ENCODE measurements around the gene SEC62. TPM values are rescaled to one million over a fixed set of nuclear protein-coding genes. Genes with fewer than 3 reads are reported as not detected.

The SEC62 gene
- total RNA-seq, 1 experiment from 2014 or later = 51.2 TPM

GRCh38 chr3:169952045-169952444, 14.6 kb upstream of the SEC62 start:
- Mint-ChIP-seq H3K4me1 (no peaks in the 10 kb centered on the region), H3K9me3 (no peaks in the 10 kb centered on the region), H3K36me3 (no peaks in the 10 kb centered on the region), H3K27me3 (ENCODE audit: low read depth) (no peaks in the 10 kb centered on the region), H3K27ac (no peak overlapping the region), H3K4me3 (no peak overlapping the region)
- ATAC-seq (no peak), DNase-seq (ENCODE audit: low spot score) (no peak)
- TF ChIP-seq ZBTB43 (CRISPR knock-in tag; IDR thresholded peaks at IDR 0.05) = no peak
- TF ChIP-seq, protein P1, sequence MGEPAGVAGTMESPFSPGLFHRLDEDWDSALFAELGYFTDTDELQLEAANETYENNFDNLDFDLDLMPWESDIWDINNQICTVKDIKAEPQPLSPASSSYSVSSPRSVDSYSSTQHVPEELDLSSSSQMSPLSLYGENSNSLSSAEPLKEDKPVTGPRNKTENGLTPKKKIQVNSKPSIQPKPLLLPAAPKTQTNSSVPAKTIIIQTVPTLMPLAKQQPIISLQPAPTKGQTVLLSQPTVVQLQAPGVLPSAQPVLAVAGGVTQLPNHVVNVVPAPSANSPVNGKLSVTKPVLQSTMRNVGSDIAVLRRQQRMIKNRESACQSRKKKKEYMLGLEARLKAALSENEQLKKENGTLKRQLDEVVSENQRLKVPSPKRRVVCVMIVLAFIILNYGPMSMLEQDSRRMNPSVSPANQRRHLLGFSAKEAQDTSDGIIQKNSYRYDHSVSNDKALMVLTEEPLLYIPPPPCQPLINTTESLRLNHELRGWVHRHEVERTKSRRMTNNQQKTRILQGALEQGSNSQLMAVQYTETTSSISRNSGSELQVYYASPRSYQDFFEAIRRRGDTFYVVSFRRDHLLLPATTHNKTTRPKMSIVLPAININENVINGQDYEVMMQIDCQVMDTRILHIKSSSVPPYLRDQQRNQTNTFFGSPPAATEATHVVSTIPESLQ (CRISPR knock-in tag; IDR thresholded peaks at IDR 0.05) = no peak
- TF ChIP-seq, protein P2, sequence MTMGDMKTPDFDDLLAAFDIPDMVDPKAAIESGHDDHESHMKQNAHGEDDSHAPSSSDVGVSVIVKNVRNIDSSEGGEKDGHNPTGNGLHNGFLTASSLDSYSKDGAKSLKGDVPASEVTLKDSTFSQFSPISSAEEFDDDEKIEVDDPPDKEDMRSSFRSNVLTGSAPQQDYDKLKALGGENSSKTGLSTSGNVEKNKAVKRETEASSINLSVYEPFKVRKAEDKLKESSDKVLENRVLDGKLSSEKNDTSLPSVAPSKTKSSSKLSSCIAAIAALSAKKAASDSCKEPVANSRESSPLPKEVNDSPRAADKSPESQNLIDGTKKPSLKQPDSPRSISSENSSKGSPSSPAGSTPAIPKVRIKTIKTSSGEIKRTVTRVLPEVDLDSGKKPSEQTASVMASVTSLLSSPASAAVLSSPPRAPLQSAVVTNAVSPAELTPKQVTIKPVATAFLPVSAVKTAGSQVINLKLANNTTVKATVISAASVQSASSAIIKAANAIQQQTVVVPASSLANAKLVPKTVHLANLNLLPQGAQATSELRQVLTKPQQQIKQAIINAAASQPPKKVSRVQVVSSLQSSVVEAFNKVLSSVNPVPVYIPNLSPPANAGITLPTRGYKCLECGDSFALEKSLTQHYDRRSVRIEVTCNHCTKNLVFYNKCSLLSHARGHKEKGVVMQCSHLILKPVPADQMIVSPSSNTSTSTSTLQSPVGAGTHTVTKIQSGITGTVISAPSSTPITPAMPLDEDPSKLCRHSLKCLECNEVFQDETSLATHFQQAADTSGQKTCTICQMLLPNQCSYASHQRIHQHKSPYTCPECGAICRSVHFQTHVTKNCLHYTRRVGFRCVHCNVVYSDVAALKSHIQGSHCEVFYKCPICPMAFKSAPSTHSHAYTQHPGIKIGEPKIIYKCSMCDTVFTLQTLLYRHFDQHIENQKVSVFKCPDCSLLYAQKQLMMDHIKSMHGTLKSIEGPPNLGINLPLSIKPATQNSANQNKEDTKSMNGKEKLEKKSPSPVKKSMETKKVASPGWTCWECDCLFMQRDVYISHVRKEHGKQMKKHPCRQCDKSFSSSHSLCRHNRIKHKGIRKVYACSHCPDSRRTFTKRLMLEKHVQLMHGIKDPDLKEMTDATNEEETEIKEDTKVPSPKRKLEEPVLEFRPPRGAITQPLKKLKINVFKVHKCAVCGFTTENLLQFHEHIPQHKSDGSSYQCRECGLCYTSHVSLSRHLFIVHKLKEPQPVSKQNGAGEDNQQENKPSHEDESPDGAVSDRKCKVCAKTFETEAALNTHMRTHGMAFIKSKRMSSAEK (CRISPR knock-in tag; IDR thresholded peaks at IDR 0.05; ENCODE audit: borderline replicate concordance) = no peak
- TF ChIP-seq, protein P3, sequence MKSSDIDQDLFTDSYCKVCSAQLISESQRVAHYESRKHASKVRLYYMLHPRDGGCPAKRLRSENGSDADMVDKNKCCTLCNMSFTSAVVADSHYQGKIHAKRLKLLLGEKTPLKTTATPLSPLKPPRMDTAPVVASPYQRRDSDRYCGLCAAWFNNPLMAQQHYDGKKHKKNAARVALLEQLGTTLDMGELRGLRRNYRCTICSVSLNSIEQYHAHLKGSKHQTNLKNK (CRISPR knock-in tag; IDR thresholded peaks at IDR 0.05) = no peak
- TF ChIP-seq, protein P4, sequence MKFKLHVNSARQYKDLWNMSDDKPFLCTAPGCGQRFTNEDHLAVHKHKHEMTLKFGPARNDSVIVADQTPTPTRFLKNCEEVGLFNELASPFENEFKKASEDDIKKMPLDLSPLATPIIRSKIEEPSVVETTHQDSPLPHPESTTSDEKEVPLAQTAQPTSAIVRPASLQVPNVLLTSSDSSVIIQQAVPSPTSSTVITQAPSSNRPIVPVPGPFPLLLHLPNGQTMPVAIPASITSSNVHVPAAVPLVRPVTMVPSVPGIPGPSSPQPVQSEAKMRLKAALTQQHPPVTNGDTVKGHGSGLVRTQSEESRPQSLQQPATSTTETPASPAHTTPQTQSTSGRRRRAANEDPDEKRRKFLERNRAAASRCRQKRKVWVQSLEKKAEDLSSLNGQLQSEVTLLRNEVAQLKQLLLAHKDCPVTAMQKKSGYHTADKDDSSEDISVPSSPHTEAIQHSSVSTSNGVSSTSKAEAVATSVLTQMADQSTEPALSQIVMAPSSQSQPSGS (CRISPR knock-in tag; IDR thresholded peaks at IDR 0.05; ENCODE audit: borderline replicate concordance, low read depth) = no peak
- no peak for TF ChIP-seq CTCF (IDR thresholded peaks at IDR 0.05)
- no peak for TF ChIP-seq ZNF671 (CRISPR knock-in tag; IDR thresholded peaks at IDR 0.05)
- no peak for TF ChIP-seq HMGA2 (CRISPR knock-in tag; IDR thresholded peaks at IDR 0.05)
- no peak for TF ChIP-seq FOXK1 (CRISPR knock-in tag; IDR thresholded peaks at IDR 0.05)
- TF ChIP-seq GABPB1 (CRISPR knock-in tag; IDR thresholded peaks at IDR 0.05) = no peak
- TF ChIP-seq, protein P5, sequence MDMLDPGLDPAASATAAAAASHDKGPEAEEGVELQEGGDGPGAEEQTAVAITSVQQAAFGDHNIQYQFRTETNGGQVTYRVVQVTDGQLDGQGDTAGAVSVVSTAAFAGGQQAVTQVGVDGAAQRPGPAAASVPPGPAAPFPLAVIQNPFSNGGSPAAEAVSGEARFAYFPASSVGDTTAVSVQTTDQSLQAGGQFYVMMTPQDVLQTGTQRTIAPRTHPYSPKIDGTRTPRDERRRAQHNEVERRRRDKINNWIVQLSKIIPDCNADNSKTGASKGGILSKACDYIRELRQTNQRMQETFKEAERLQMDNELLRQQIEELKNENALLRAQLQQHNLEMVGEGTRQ (CRISPR knock-in tag; IDR thresholded peaks at IDR 0.05) = no peak
- TF ChIP-seq NFE2L1 (CRISPR knock-in tag; IDR thresholded peaks at IDR 0.05) = no peak
- no peak for TF ChIP-seq E2F4 (CRISPR knock-in tag; IDR thresholded peaks at IDR 0.05; ENCODE audit: borderline replicate concordance, low read depth)
- no peak for TF ChIP-seq ZNF263 (CRISPR knock-in tag; IDR thresholded peaks at IDR 0.05; ENCODE audit: low read depth)
- TF ChIP-seq ZNF138 (CRISPR knock-in tag; conservative IDR thresholded peaks at IDR 0.05) = no peak
- TF ChIP-seq FOXP4 (CRISPR knock-in tag; IDR thresholded peaks at IDR 0.05) = no peak
- ChIA-PET CTCF (no interaction called here), POLR2A (no interaction called here)

Data from WTC11 (cell line).